ENCODE results near the gene PABPC1L. TPM values are rescaled to one million over a fixed set of nuclear protein-coding genes. Genes with fewer than 3 reads are reported as not detected.

PABPC1L gene
- total RNA-seq, 2 donors from 2014 or later: 37.5 to 60.3 TPM

DNA sequence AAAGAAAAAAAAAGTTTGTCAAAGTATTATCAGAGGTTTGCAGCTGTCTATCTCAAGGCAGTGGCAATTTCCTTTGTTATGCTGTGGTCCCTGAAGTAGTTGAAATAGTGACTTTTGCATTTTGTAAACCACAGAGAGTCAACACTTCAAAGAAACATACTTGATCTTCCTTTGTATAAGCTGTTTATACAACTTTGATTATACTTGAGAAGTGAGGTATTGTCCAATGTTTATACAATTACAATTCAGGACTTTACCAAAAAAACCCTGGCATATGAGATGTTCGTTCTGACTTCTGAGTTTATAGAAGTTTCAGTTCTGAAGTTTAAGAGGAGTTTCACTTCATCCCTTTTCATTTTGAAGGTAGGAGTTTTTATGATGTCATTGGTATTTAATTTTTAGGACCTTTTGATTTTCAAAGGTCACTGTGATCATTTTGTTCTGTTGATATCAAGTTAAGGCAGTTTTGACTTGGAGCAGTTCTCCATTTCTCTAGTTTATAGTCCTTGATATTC is 60.4 kb downstream of the PABPC1L start:
- Mint-ChIP-seq H3K36me3 (ENCODE audit: low read depth) (peaks cover 26% of the 10 kb centered on the region), H3K27me3 (no peaks in the 10 kb centered on the region), H3K4me1 (peaks cover 69% of the 10 kb centered on the region), H3K4me3 (peak overlapping the region; percentile 99), H3K27ac (peak overlapping the region; percentile 98)
- DNase-seq (no peak), ATAC-seq (peak; percentile 20)
- no peaks in the 10 kb centered on the region for H3K9me3 ChIP-seq (ENCODE audit: control insufficient read depth, low read length, poor library complexity, severe bottlenecking)

DNA sequence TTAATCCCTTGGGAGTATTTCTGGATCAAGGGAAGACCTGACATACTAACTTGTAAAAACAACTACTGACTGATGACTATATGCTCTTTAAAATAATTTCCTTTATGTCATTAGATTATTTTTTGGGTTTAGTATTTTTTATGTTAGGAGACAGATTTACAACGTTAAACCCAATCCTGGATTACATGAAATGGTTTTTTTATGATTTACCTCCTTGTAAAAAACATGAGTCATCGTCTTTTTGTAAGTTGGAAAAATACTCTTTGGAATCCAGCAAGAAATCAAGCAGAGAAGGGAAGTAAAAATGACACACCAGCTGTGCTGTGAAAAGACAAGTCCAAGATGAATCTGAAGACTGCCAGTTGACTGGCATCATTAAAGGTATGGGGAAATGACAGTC is 63.2 kb downstream of the PABPC1L start:
- Mint-ChIP-seq H3K27ac (peak overlapping the region; percentile 84), H3K27me3 (no peaks in the 10 kb centered on the region), H3K36me3 (ENCODE audit: low read depth) (peaks cover 19% of the 10 kb centered on the region), H3K4me3 (peak overlapping the region; percentile 12), H3K4me1 (peaks cover 71% of the 10 kb centered on the region)
- H3K9me3 ChIP-seq (ENCODE audit: control insufficient read depth, low read length, poor library complexity, severe bottlenecking): no peaks in the 10 kb centered on the region
- DNase-seq (no peak), ATAC-seq (no peak)

- Mint-ChIP-seq H3K27me3 (no peaks in the 10 kb centered on the region), H3K4me3 (no peak overlapping the region), H3K27ac (peak overlapping the region; percentile 100), H3K4me1 (peaks cover 68% of the 10 kb centered on the region), H3K36me3 (ENCODE audit: low read depth) (peaks cover 19% of the 10 kb centered on the region)
- H3K9me3 ChIP-seq (ENCODE audit: control insufficient read depth, low read length, poor library complexity, severe bottlenecking): no peaks in the 10 kb centered on the region
- DNase-seq (no peak), ATAC-seq (no peak)
These were observed 66.8 kb downstream of the PABPC1L start for GRCh38 chr20:44976698-44977097.

DNA sequence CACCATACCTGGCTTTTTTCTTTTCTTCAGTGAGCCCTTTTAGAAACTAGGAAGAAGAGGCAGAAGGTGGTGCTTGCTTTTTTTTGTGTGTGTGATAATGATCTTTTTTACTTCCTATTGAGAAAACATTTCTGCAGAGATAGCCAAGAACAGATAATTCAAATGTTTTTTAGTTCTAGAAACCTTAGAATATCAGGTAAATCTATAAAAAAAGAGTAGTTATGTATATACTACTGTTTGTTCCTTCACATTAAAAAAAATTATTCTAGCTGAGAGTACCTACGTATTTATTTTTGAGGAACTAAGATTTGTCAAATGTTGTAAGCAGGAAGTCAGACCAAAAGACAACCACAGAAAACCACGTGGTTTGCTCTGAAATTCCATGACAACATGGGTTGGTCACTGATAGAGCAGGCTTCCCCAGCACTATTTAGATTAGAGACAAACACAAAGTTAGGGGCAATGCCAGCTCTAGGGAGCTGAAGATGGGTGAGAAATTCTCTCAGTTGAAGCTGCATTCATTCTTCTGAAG is 69.3 kb downstream of the PABPC1L start:
- DNase-seq: peak in 2 of 3 donors; percentile 41 to 52
- H3K36me3 Mint-ChIP-seq (ENCODE audit: low read depth): peaks cover 26% of the 10 kb centered on the region
- no peaks in the 10 kb centered on the region for H3K9me3 ChIP-seq (ENCODE audit: control insufficient read depth, low read length, poor library complexity, severe bottlenecking)
- peaks cover 70% of the 10 kb centered on the region for H3K4me1 Mint-ChIP-seq
- ATAC-seq: peak; percentile 90
- peak overlapping the region; percentile 89 for H3K4me3 Mint-ChIP-seq
- no peaks in the 10 kb centered on the region for H3K27me3 Mint-ChIP-seq
- H3K27ac Mint-ChIP-seq: peak overlapping the region; percentile 100

DNA sequence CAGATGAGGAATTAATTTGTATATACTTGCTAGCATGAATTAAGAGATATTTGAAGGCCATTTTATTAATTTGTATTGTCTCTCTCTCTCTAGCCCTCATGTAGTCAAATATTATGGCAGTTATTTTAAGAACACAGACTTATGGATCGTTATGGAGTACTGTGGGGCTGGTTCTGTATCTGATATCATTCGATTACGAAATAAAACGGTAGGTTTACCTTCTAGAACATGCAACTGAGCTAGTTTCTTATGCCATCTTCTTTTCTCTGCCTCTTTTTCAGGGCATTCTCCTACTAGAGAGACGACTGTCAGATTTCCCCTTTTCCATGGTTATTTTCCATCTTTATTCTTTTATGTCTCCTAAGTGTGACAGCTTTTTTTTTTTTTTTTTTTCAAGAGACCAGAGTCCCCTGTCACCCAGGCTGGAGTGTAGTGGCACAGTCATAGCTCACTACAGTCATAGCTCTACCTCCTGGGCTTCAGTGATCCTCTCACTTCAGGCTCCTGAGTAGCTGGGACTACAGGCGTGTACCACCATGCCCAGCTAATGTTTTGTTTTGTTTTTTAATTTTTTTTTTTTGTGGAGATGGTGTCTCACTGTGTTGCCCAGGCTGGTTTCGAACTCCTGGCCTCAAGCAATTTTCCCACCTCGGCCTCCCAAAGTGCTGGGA is 72.0 kb downstream of the PABPC1L start:
- no peaks in the 10 kb centered on the region for H3K27me3 Mint-ChIP-seq
- ATAC-seq (no peak), DNase-seq (no peak)
- H3K36me3 Mint-ChIP-seq (ENCODE audit: low read depth): peaks cover 18% of the 10 kb centered on the region
- H3K9me3 ChIP-seq (ENCODE audit: control insufficient read depth, low read length, poor library complexity, severe bottlenecking): no peaks in the 10 kb centered on the region
- H3K4me3 Mint-ChIP-seq: no peak overlapping the region
- H3K4me1 Mint-ChIP-seq: peaks cover 62% of the 10 kb centered on the region
- H3K27ac Mint-ChIP-seq: peak overlapping the region; percentile 100

GRCh38 chr20:44983093-44983674 is 73.3 kb downstream of the PABPC1L start:
- Mint-ChIP-seq H3K27ac (peak overlapping the region; percentile 100), H3K27me3 (no peaks in the 10 kb centered on the region), H3K4me1 (peaks cover 53% of the 10 kb centered on the region), H3K4me3 (no peak overlapping the region), H3K36me3 (ENCODE audit: low read depth) (peaks cover 16% of the 10 kb centered on the region)
- ATAC-seq (no peak), DNase-seq (no peak)
- no peaks in the 10 kb centered on the region for H3K9me3 ChIP-seq (ENCODE audit: control insufficient read depth, low read length, poor library complexity, severe bottlenecking)

- H3K27me3 Mint-ChIP-seq: no peaks in the 10 kb centered on the region
- H3K4me3 Mint-ChIP-seq: no peak overlapping the region
- DNase-seq (no peak), ATAC-seq (no peak)
- H3K4me1 Mint-ChIP-seq: peaks cover 48% of the 10 kb centered on the region
- no peaks in the 10 kb centered on the region for H3K9me3 ChIP-seq (ENCODE audit: control insufficient read depth, low read length, poor library complexity, severe bottlenecking)
- H3K27ac Mint-ChIP-seq: peak overlapping the region; percentile 92
- peaks cover 11% of the 10 kb centered on the region for H3K36me3 Mint-ChIP-seq (ENCODE audit: low read depth)
These were observed 78.8 kb downstream of the PABPC1L start for GRCh38 chr20:44988631-44989171.

Other genes with a start within 250 kb of the PABPC1L start
- gene CCN5, start 194.7 kb upstream of the PABPC1L start, total RNA-seq: not detected
- gene KCNK15, start 164.2 kb upstream of the PABPC1L start, total RNA-seq: not detected
- gene RIMS4, start 99.5 kb upstream of the PABPC1L start, total RNA-seq: not detected
- gene YWHAB, start 24.4 kb upstream of the PABPC1L start, total RNA-seq: 100 to 1,000 TPM; 171 to 176 TPM
- gene TOMM34, start 50.3 kb downstream of the PABPC1L start, total RNA-seq: 1 to 10 TPM; 9.1 to 9.2 TPM
- 100 to 1,000 TPM; 271 to 280 TPM for gene STK4, start 56.5 kb downstream of the PABPC1L start, total RNA-seq
- gene KCNS1, start 191.1 kb downstream of the PABPC1L start, total RNA-seq: not detected
- not detected for gene WFDC5, start 205.1 kb downstream of the PABPC1L start, total RNA-seq
- not detected for gene WFDC12, start 214.4 kb downstream of the PABPC1L start, total RNA-seq

All from T-helper 17 cell (primary cell).